Measurements from ENCODE around the gene RSBN1L.
"Not testable (repeated sequence)": the region's sequence is repeated elsewhere in the genome, so short reads cannot be mapped to it uniquely, and the experiment has no call there.

RSBN1L gene

GRCh38 chr7:77783545-77783944, 87.3 kb downstream of the RSBN1L start:
- Histone ChIP-seq H3K9ac (ENCODE audit: low read depth, low read length) (no peak overlapping the region), H3K4me1 (ENCODE audit: insufficient read depth, low read length) (no peaks in the 10 kb centered on the region), H3K9me3 (ENCODE audit: insufficient read depth, low read depth, low read length) (peaks cover 6% of the 10 kb centered on the region; the same call in 1 of the 2 replicates), H3K27me3 (ENCODE audit: insufficient read depth, low read length) (no peaks in the 10 kb centered on the region), H3K4me3 (ENCODE audit: low read length) (no peak overlapping the region), H3K36me3 (ENCODE audit: insufficient read depth, low read depth, low read length) (peaks cover 42% of the 10 kb centered on the region), H3K27ac (ENCODE audit: low read length) (no peak overlapping the region)

- H3K9ac ChIP-seq (ENCODE audit: low read depth, low read length); H3K27ac ChIP-seq (ENCODE audit: low read length); H3K4me3 ChIP-seq (ENCODE audit: low read length); H3K9me3 ChIP-seq (ENCODE audit: insufficient read depth, low read depth, low read length); H3K4me1 ChIP-seq (ENCODE audit: insufficient read depth, low read length); H3K27me3 ChIP-seq (ENCODE audit: insufficient read depth, low read length): not testable (repeated sequence)
- peaks cover 35% of the 10 kb centered on the region for H3K36me3 ChIP-seq (ENCODE audit: insufficient read depth, low read depth, low read length)
These were observed 88.2 kb downstream of the RSBN1L start for GRCh38 chr7:77784426-77784825.

- Histone ChIP-seq H3K27me3 (ENCODE audit: insufficient read depth, low read length) (no peaks in the 10 kb centered on the region), H3K36me3 (ENCODE audit: insufficient read depth, low read depth, low read length) (peaks cover 20% of the 10 kb centered on the region), H3K27ac (ENCODE audit: low read length) (no peak overlapping the region), H3K9ac (ENCODE audit: low read depth, low read length) (no peak overlapping the region), H3K4me3 (ENCODE audit: low read length) (no peak overlapping the region), H3K9me3 (ENCODE audit: insufficient read depth, low read depth, low read length) (peaks cover 6% of the 10 kb centered on the region; the same call in 1 of the 2 replicates), H3K4me1 (ENCODE audit: insufficient read depth, low read length) (no peaks in the 10 kb centered on the region)
These were observed 89.8 kb downstream of the RSBN1L start for GRCh38 chr7:77786018-77786417.

- Histone ChIP-seq H3K9me3 (ENCODE audit: insufficient read depth, low read depth, low read length) (peaks cover 6% of the 10 kb centered on the region; the same call in 1 of the 2 replicates), H3K4me3 (ENCODE audit: low read length) (no peak overlapping the region), H3K9ac (ENCODE audit: low read depth, low read length) (no peak overlapping the region)
These were observed 90.5 kb downstream of the RSBN1L start for GRCh38 chr7:77786741-77787140.

GRCh38 chr7:77788327-77788902, 92.2 kb downstream of the RSBN1L start:
- peaks cover 5% of the 10 kb centered on the region; the same call in 1 of the 2 replicates for H3K4me1 ChIP-seq (ENCODE audit: insufficient read depth, low read length)
- peaks cover 6% of the 10 kb centered on the region; the same call in 1 of the 2 replicates for H3K9me3 ChIP-seq (ENCODE audit: insufficient read depth, low read depth, low read length)
- H3K27me3 ChIP-seq (ENCODE audit: insufficient read depth, low read length): no peaks in the 10 kb centered on the region
- H3K36me3 ChIP-seq (ENCODE audit: insufficient read depth, low read depth, low read length): 0 out of 2 replicates have a peak, but pooled peaks cover 9% of the 10 kb centered on the region
- H3K4me3 ChIP-seq (ENCODE audit: low read length): no peak overlapping the region
- no peak overlapping the region for H3K27ac ChIP-seq (ENCODE audit: low read length)
- H3K9ac ChIP-seq (ENCODE audit: low read depth, low read length): no peak overlapping the region

More at GRCh38 chr7:77786741-77787140, 90.5 kb downstream of the RSBN1L start:
- Histone ChIP-seq H3K27me3 (ENCODE audit: insufficient read depth, low read length) (no peaks in the 10 kb centered on the region), H3K27ac (ENCODE audit: low read length) (no peak overlapping the region), H3K4me1 (ENCODE audit: insufficient read depth, low read length) (peaks cover 4% of the 10 kb centered on the region; the same call in 1 of the 2 replicates), H3K36me3 (ENCODE audit: insufficient read depth, low read depth, low read length) (peaks cover 16% of the 10 kb centered on the region; the same call in 1 of the 2 replicates)

- peaks cover 12% of the 10 kb centered on the region; the same call in 1 of the 2 replicates for H3K36me3 ChIP-seq (ENCODE audit: insufficient read depth, low read depth, low read length)
- no peaks in the 10 kb centered on the region for H3K9me3 ChIP-seq (ENCODE audit: insufficient read depth, low read depth, low read length)
- no peak overlapping the region for H3K9ac ChIP-seq (ENCODE audit: low read depth, low read length)
- peaks cover 5% of the 10 kb centered on the region; the same call in 1 of the 2 replicates for H3K4me1 ChIP-seq (ENCODE audit: insufficient read depth, low read length)
- H3K27ac ChIP-seq (ENCODE audit: low read length): no peak overlapping the region
- no peaks in the 10 kb centered on the region for H3K27me3 ChIP-seq (ENCODE audit: insufficient read depth, low read length)
- H3K4me3 ChIP-seq (ENCODE audit: low read length): no peak overlapping the region
These were observed 95.1 kb downstream of the RSBN1L start for GRCh38 chr7:77791336-77791735.

- H3K27ac ChIP-seq (ENCODE audit: low read length): no peak overlapping the region
These were observed 95.7 kb downstream of the RSBN1L start for GRCh38 chr7:77791956-77792355.

GRCh38 chr7:77794000-77794399, 97.7 kb downstream of the RSBN1L start:
- Histone ChIP-seq H3K36me3 (ENCODE audit: insufficient read depth, low read depth, low read length) (peaks cover 12% of the 10 kb centered on the region; the same call in 1 of the 2 replicates), H3K4me1 (ENCODE audit: insufficient read depth, low read length) (peaks cover 5% of the 10 kb centered on the region; the same call in 1 of the 2 replicates), H3K9ac (ENCODE audit: low read depth, low read length) (no peak overlapping the region), H3K27ac (ENCODE audit: low read length) (no peak overlapping the region), H3K4me3 (ENCODE audit: low read length) (no peak overlapping the region), H3K27me3 (ENCODE audit: insufficient read depth, low read length) (no peaks in the 10 kb centered on the region), H3K9me3 (ENCODE audit: insufficient read depth, low read depth, low read length) (no peaks in the 10 kb centered on the region)

More at GRCh38 chr7:77791956-77792355, 95.7 kb downstream of the RSBN1L start:
- no peaks in the 10 kb centered on the region for H3K9me3 ChIP-seq (ENCODE audit: insufficient read depth, low read depth, low read length)
- no peaks in the 10 kb centered on the region for H3K27me3 ChIP-seq (ENCODE audit: insufficient read depth, low read length)
- H3K4me1 ChIP-seq (ENCODE audit: insufficient read depth, low read length): peaks cover 5% of the 10 kb centered on the region; the same call in 1 of the 2 replicates
- no peak overlapping the region for H3K9ac ChIP-seq (ENCODE audit: low read depth, low read length)
- H3K36me3 ChIP-seq (ENCODE audit: insufficient read depth, low read depth, low read length): peaks cover 12% of the 10 kb centered on the region; the same call in 1 of the 2 replicates
- H3K4me3 ChIP-seq (ENCODE audit: low read length): no peak overlapping the region

GRCh38 chr7:77796109-77796508, 99.8 kb downstream of the RSBN1L start:
- Histone ChIP-seq H3K4me3 (ENCODE audit: low read length) (peak overlapping the region; percentile 92; the same call in 1 of the 2 replicates), H3K27me3 (ENCODE audit: insufficient read depth, low read length) (no peaks in the 10 kb centered on the region), H3K27ac (ENCODE audit: low read length) (no peak overlapping the region), H3K36me3 (ENCODE audit: insufficient read depth, low read depth, low read length) (peaks cover 12% of the 10 kb centered on the region; the same call in 1 of the 2 replicates), H3K9ac (ENCODE audit: low read depth, low read length) (no peak overlapping the region), H3K9me3 (ENCODE audit: insufficient read depth, low read depth, low read length) (no peaks in the 10 kb centered on the region), H3K4me1 (ENCODE audit: insufficient read depth, low read length) (peaks cover 14% of the 10 kb centered on the region)

GRCh38 chr7:77796960-77797359, 100.7 kb downstream of the RSBN1L start:
- H3K36me3 ChIP-seq (ENCODE audit: insufficient read depth, low read depth, low read length): peaks cover 12% of the 10 kb centered on the region; the same call in 1 of the 2 replicates
- H3K9ac ChIP-seq (ENCODE audit: low read depth, low read length): peak overlapping the region; percentile 89; the same call in 1 of the 2 replicates
- H3K27ac ChIP-seq (ENCODE audit: low read length): no peak overlapping the region
- H3K9me3 ChIP-seq (ENCODE audit: insufficient read depth, low read depth, low read length): no peaks in the 10 kb centered on the region
- H3K4me3 ChIP-seq (ENCODE audit: low read length): peak overlapping the region; percentile 92
- no peaks in the 10 kb centered on the region for H3K27me3 ChIP-seq (ENCODE audit: insufficient read depth, low read length)
- H3K4me1 ChIP-seq (ENCODE audit: insufficient read depth, low read length): peaks cover 9% of the 10 kb centered on the region; the same call in 1 of the 2 replicates

GRCh38 chr7:77797734-77798393, 101.6 kb downstream of the RSBN1L start:
- Histone ChIP-seq H3K4me3 (ENCODE audit: low read length) (peak overlapping the region; percentile 92), H3K9me3 (ENCODE audit: insufficient read depth, low read depth, low read length) (no peaks in the 10 kb centered on the region), H3K27me3 (ENCODE audit: insufficient read depth, low read length) (no peaks in the 10 kb centered on the region), H3K4me1 (ENCODE audit: insufficient read depth, low read length) (peaks cover 9% of the 10 kb centered on the region; the same call in 1 of the 2 replicates), H3K36me3 (ENCODE audit: insufficient read depth, low read depth, low read length) (peaks cover 12% of the 10 kb centered on the region; the same call in 1 of the 2 replicates), H3K9ac (ENCODE audit: low read depth, low read length) (peak overlapping the region; percentile 89), H3K27ac (ENCODE audit: low read length) (no peak overlapping the region)
